SU-DHL-6 (cell line): ENCODE results near the gene CCDC187.
"Not testable (repeated sequence)": the region's sequence is repeated elsewhere in the genome, so short reads cannot be mapped to it uniquely, and the experiment has no call there.

ENCODE experiments used
- EZH2phosphoT487 ChIP-seq: fragments of 200-600 bp; sonication (generic), shearing (Covaris generic); conservative IDR thresholded peaks from 2 replicates; pipeline ENCODE4 v1.6.1; 2018; ENCODE audit warnings: mild to moderate bottlenecking, antibody characterized with exemption, low read length, moderate library complexity, mixed read lengths
- TF ChIP-seq, protein P1 (sequence below): fragments of 200-600 bp; sonication (generic); IDR thresholded peaks from one replicate; pipeline ENCODE4 v1.5.1; 2017; ENCODE audit warnings: antibody characterized with exemption, mild to moderate bottlenecking, low read length, moderate library complexity; ENCODE audit not compliant: insufficient read depth, poor library complexity, severe bottlenecking

- TF ChIP-seq, protein P1, sequence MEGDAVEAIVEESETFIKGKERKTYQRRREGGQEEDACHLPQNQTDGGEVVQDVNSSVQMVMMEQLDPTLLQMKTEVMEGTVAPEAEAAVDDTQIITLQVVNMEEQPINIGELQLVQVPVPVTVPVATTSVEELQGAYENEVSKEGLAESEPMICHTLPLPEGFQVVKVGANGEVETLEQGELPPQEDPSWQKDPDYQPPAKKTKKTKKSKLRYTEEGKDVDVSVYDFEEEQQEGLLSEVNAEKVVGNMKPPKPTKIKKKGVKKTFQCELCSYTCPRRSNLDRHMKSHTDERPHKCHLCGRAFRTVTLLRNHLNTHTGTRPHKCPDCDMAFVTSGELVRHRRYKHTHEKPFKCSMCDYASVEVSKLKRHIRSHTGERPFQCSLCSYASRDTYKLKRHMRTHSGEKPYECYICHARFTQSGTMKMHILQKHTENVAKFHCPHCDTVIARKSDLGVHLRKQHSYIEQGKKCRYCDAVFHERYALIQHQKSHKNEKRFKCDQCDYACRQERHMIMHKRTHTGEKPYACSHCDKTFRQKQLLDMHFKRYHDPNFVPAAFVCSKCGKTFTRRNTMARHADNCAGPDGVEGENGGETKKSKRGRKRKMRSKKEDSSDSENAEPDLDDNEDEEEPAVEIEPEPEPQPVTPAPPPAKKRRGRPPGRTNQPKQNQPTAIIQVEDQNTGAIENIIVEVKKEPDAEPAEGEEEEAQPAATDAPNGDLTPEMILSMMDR: not testable (repeated sequence)
- TF ChIP-seq EZH2phosphoT487: not testable (repeated sequence)
Observed at GRCh38 chr9:136236471-136237410, 67.2 kb downstream of the CCDC187 start.
